Hypothalamus (tissue), 51 donors: ENCODE results near the gene CALML6.
"Not testable (repeated sequence)": the region's sequence is repeated elsewhere in the genome, so short reads cannot be mapped to it uniquely, and the experiment has no call there.

Experiments used
- DNase-seq, 51 donors: peaks; one replicate each; lab custom pipeline; 2025; lab: John Stamatoyannopoulos, UW

Gene CALML6

GRCh38 chr1:1914971-1915692 lies at the start of gene CALML6:
Gene CALML6 (plus strand): TSS chr1:1915260. CDS start chr1:1915281, 21 bp downstream.
- no peak for DNase-seq

DNA sequence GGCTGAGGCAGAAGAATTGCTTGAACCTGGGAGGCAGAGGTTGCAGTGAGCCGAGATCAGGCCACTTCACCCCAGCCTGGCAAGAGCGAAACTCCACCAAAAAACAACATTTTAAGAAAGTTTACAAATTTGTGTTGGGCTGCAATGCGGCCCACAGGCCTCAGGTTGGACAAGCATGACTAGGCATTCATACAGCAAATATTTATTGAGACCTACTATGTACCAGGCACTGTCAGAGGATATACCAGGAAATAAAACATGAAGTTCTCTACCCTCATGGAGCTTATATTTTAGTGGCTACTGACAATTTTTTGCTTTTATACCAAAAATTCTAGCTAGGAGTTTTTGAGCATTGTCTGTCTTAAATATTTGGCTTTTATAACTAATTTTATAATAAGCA lies 47.9 kb upstream of the CALML6 start:
- no peak for DNase-seq

DNA sequence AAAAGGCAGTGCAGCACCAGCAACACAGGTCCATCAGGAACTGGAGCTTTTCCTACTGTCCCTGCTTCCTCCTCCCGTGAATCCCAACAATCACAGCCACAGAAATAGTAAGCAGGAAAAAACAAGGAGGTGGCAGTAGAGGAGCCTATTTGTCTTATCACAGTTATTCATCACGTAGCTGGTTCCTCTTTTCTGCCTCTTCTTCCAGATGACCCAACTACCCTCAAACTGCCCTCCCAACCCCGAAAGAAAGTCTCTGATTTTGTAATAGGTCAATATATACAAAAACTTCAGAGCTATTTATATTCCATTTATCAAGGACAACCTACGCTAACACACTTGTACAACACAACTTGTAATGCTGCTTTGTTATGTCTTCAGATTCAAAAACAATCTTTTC lies 45.6 kb upstream of the CALML6 start:
- DNase-seq: no peak

- no peak for DNase-seq
These were observed 42.6 kb upstream of the CALML6 start for GRCh38 chr1:1872329-1872994.

DNA sequence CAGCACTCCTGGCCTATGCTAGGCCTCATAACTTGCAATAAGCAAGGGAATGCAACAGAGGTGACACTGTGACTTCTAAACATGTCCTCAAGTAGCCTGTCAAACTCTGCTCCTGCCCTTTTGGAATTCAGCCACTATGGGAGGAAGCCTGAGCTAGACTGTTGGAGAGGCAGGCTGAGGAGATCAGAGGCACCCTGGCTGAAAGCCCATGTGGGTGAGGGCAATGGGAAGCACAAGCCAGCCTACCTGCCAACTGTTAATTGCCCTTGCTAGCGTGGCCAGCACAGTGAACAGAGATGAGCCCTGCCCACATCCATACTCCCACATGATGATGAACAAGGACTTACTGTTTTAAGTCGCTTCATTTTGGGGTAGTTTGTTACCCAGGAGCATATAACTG lies 41.9 kb upstream of the CALML6 start:
- DNase-seq: no peak

DNA sequence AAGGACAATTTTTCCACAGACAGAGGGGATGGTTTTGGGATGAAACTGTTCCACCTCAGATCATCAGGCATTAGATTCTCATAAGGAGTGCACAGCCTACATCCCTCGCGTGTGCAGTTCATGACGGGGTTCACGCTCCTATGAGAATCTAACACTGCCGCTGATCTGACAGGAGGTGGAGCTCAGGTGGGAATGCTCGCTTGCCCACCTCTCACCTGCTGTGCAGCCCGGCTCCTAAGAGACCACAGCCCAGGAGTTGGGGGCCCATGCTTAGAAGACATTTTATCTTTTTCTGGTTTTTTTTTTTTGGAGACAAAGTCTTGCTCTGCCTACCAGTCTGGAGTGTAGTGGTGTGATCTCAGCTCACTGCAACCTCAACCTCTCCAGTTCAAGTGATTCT lies 40.2 kb upstream of the CALML6 start:
- DNase-seq: no peak

DNA sequence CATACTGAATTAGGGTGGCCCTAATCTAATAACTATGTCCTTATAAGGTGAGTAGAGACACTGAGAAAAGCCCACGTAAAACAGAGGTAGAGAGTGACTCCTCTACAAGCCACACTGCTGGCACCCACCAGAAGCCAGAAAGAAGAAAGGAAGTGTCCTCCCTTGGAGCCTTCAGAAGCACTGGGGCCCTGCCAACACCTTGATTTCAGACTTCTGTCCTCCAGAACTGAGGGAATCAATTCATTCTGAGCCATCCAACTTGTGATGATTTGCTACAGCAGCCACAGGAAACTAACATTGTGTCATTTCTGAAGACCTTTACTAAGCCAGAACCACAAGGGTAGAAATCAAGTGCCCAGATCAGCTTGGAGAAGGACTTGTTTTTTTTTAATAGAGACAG lies 39.1 kb upstream of the CALML6 start:
- DNase-seq: no peak

DNA sequence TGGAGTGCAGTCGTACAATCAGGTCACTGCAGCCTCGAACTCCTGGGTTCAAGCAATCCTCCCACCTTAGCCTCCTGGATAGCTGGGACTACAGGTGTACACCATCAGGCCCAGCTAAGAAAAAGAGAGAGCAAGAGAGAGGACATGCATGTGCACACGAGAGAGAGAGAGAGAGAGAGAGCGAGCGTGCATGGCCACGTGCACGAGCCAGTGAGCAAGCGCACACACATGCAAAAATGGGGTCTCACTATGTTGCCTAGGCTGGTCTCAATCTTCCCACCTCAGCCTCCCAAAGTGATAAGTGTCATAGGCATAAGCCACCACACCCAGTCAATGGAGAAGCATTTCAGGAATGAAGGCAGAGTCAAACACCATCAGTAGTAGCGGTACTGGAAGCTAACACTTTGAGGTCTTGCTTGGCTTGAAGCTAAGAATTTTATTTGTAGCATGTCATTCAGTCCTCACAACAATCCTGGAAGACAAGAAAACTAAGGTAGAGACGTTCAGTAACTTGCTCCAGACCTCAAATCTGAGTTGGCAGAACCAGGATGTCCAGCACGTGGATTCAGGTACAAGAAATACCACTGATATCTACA lies 38.6 kb upstream of the CALML6 start:
- no peak for DNase-seq

DNA sequence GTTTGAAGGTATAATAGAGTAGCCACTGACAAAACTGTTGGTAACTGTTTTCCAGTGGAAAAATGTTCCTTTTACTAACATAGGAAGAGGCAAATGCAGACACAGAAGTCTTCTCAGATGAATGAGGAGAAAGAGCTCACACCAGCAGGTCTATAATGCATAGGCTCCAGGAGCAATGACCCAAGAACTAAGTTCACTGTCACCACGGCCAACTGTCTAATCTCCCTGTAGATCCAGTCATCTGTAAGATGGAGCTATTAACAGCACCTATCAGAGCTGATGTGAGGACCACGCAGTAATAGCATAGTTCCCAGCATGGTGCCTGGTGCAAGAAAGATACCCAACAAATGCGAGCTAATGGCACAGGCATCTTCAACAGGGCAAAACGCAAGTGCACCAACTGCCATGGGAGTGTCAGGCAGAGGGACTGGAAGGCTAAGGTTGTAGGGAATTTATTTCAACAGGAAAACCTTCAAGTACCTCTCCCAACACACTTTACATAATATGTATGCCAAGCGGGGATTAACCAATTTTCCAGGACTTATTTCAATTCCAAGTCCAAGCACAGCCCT lies 37.1 kb upstream of the CALML6 start:
- no peak for DNase-seq

DNA sequence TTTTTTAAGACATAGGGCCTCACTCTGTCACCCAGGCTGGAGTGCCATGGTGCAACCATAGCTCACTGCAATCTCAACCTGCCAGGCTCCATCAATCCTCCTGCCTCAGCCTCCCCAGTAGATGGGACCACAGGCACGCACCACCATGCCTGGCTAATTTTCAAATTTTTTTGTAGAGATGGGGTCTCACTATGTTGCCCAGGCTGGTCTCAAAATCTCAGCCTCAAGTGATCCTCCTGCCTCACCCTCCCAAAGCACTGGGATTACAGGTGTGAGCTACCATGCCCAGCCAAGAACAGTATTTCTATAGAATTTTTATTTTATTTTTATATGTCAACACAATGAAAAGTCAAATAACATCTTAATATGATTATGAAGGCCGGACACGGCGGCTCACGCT lies 35.1 kb upstream of the CALML6 start:
- DNase-seq: no peak

- no peak for DNase-seq
These were observed 34.3 kb upstream of the CALML6 start for GRCh38 chr1:1880617-1881312.

- no peak for DNase-seq
These were observed 33.3 kb upstream of the CALML6 start for GRCh38 chr1:1881727-1882126.

DNA sequence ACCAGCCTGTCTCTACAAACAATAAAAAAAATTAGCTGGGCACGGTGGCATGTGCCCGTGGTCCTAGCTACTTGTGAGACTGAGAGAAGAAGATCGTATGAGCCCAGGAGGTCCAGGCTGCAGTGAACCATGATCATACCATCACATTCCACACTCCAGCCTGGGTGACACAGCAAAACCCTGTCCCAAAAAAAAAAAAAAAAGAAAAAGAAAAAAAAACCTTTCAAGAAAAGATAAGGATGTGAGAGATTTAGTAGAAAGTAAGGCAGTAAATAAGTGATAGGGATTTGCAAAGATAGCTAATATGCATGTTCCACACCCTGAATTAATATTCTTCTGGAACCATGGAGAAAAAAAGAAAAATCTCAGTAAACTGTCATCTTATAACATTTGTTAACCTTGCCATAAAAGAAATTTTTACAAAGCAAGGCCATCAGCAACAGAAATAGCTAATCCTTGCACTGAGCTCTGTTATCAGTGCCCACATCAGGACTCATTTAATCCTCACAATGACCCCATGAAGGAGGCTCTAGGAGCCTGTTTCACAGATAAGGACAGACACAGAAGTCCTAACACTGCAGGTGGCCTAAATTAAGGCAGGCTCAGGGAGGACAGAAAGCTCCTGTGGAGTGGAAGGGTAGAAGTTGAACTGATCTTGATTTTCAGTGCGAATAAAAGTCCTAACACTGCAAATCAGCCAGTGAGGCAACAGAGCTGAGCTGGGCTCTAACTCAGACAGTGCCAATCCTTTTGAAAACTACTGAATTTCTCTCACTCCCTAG lies 31.8 kb upstream of the CALML6 start:
- no peak for DNase-seq

DNA sequence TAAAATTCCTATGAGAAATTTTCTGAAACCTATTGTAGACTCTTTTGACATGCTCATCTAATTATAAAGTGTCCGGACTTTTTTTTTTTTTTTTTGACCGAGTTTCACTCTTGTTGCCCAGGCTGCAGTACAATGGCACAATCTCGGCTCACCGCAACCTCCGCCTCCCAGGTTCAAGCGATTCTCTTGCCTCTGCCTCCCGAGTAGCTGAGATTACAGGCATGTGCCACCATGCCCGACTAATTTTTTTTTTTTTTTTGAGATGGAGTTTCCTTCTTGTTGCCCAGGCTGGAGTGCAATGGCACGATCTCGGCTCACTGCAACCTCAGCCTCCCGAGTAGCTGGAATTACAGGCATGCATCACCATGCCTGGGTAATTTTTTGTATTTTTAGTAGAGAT lies 31.2 kb upstream of the CALML6 start:
- DNase-seq: not testable (repeated sequence)

DNA sequence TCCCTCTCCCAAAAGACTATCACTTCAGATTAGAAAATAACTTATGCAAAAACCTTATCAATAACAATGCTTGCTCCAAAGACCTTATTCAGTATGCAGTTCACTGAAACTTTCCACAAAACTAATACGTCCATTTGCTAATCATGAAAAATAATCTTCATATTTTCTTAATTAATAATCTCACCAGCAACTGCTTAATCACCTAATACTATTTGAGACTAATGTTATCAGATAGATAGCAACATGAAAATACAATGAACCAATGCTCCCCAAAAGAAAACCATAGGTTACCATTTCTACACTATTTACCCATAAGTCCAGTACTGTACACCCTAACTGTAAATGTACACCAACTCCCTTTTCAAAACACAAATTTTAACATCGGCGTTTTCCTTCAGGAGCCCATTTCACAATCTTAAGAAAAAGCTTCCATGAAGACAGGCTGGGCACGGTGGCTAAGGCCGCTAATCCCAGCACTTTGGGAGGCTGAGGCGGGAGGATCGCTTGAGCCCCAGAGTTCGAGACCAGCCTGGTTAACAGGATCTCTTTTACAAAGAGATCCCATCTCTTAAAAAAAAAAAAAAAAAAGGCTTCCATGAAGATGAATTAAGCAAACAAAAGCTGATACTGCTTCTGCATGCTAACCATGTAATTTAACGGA lies 25.8 kb upstream of the CALML6 start:
- no peak for DNase-seq

- peak in 16 of 51 donors; percentile 11 to 65 (median 44) for DNase-seq
These were observed 25.1 kb upstream of the CALML6 start for GRCh38 chr1:1889847-1890505.

DNA sequence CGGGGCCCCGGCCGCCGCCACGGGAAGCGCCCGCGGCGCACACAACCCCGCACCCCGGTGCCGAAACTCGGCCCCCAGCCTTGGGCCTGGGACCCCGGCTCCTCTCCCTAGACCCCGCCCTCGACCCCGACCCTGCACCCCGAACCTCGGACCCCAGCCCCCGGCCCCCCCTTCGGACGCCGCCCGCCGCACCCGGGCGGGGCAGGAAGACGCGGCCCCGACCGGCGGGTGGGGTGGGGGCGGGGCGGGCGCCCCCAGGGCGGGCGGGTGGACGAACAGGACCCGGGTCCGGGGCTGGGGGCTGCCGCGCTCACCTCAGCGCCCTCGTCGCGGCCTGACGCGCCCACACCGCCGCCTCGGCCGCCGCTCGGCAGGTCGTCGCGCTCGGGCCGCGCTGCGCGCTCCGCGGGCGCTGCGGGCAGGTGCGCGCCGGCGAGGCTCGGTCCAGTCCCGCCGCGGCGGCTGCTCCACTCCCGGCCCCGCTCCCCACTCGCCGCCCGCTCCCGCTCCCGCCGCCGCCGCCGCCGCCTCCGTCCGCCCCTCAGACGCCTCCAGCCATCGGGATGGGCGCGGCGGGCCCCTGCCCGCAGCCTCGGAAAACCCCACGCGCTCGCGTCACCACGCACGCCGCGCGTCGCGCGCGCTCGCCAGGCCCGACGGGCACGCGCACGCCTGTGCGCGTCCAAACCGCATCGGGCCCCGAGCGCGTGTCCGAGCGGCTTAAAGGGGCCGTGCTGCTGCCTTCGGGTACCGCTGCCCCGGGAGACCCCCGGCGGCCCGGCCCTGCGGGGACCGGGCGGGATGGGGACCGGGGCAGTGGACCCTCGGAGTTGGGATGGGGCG lies 24.3 kb upstream of the CALML6 start, which contains the start of gene GNB1:
TSS of gene GNB1 (minus strand) at position 582 of the 843 bp plus-strand sequence. CDS start 65,634 bp downstream, outside the sequence.
- DNase-seq: peak; percentile 18 to 92 (median 76)
